HEK293 (cell line): Measurements from ENCODE around the gene MPV17L2.

Source experiments
- HOXC10 ChIP-seq: sonication (generic); formaldehyde crosslinking; IDR thresholded peaks from 2 replicates; pipeline ENCODE4 v1.8.1; 2023; ENCODE audit warnings: mild to moderate bottlenecking, missing genetic modification reagents
- KLF1 ChIP-seq: fragments of 450-650 bp; formaldehyde crosslinking; IDR thresholded peaks from 2 replicates; pipeline ENCODE4 v1.5.1; 2016; ENCODE audit warnings: missing biosample characterization, missing genetic modification characterization
- TCF7L2 ChIP-seq: IDR thresholded peaks from 2 replicates; pipeline ENCODE4 v1.6.1; 2011; ENCODE audit warnings: low read depth, mild to moderate bottlenecking, inconsistent platforms, low read length, moderate library complexity, borderline replicate concordance
- ZFP41 ChIP-seq: fragments of 450-650 bp; formaldehyde crosslinking; IDR thresholded peaks from 2 replicates; pipeline ENCODE4 v1.5.1; 2016; ENCODE audit warnings: missing biosample characterization, missing genetic modification characterization, borderline replicate concordance
- ZNF157 ChIP-seq: fragments of 450-650 bp; formaldehyde crosslinking; IDR thresholded peaks from 2 replicates; pipeline ENCODE4 v1.5.1; 2016; ENCODE audit warnings: missing biosample characterization, missing genetic modification characterization
- ZNF501 ChIP-seq: fragments of 450-650 bp; formaldehyde crosslinking; IDR thresholded peaks from 2 replicates; pipeline ENCODE4 v1.5.1; 2016; ENCODE audit warnings: missing biosample characterization, missing genetic modification characterization
- ZNF639 ChIP-seq: fragments of 450-650 bp; formaldehyde crosslinking; IDR thresholded peaks from 2 replicates; pipeline ENCODE4 v1.5.1; 2016; ENCODE audit warnings: missing biosample characterization, missing genetic modification characterization
- ZNF664 ChIP-seq: fragments of 450-650 bp; formaldehyde crosslinking; IDR thresholded peaks from 2 replicates; pipeline ENCODE4 v1.5.1; 2016; ENCODE audit warnings: missing biosample characterization, missing genetic modification characterization
- ZNF747 ChIP-seq: fragments of 450-650 bp; formaldehyde crosslinking; IDR thresholded peaks from 2 replicates; pipeline ENCODE4 v1.5.1; 2016; ENCODE audit warnings: missing biosample characterization, missing genetic modification characterization
- TF ChIP-seq, protein P1 (sequence below): fragments of 450-650 bp; formaldehyde crosslinking; IDR thresholded peaks from 2 replicates; pipeline ENCODE4 v1.5.1; 2016; ENCODE audit warnings: missing biosample characterization, missing genetic modification characterization

DNA sequence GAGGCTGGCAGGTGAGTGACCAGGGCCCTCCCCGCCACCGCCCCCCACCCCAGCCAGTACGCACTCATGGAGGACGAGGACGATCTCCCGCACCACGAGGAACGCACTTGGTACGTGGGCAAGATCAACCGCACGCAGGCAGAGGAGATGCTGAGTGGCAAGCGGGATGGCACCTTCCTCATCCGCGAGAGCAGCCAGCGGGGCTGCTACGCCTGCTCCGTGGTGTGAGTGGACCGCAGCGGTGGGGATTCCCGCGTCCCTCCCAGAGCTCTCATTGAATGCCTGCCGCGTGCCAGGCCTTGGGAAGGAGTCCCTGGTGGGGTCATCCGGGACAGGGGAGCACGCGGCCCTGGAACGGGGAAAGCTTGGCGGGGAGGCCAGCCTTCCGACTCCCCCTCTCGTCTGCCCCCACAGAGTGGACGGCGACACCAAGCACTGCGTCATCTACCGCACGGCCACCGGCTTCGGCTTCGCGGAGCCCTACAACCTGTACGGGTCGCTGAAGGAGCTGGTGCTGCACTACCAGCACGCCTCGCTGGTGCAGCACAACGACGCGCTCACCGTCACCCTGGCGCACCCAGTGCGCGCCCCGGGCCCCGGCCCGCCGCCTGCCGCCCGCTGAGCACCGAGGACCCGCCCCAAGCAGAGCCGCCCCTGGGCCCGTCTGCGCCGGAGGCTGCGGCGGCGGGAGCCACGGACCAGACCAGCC is 24.2 kb upstream of the MPV17L2 start:
- TF ChIP-seq, protein P1, sequence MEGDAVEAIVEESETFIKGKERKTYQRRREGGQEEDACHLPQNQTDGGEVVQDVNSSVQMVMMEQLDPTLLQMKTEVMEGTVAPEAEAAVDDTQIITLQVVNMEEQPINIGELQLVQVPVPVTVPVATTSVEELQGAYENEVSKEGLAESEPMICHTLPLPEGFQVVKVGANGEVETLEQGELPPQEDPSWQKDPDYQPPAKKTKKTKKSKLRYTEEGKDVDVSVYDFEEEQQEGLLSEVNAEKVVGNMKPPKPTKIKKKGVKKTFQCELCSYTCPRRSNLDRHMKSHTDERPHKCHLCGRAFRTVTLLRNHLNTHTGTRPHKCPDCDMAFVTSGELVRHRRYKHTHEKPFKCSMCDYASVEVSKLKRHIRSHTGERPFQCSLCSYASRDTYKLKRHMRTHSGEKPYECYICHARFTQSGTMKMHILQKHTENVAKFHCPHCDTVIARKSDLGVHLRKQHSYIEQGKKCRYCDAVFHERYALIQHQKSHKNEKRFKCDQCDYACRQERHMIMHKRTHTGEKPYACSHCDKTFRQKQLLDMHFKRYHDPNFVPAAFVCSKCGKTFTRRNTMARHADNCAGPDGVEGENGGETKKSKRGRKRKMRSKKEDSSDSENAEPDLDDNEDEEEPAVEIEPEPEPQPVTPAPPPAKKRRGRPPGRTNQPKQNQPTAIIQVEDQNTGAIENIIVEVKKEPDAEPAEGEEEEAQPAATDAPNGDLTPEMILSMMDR (tag by site-specific recombination), result no peak
- TF ChIP-seq ZNF501 (tag by site-specific recombination), result no peak
- no peak for TF ChIP-seq KLF1 (tag by site-specific recombination)
- no peak for TF ChIP-seq HOXC10 (CRISPR knock-in tag)
- no peak for TF ChIP-seq ZNF639 (tag by site-specific recombination)
- TF ChIP-seq TCF7L2, result no peak
- TF ChIP-seq ZNF157 (tag by site-specific recombination), result no peak
- no peak for TF ChIP-seq ZNF664 (tag by site-specific recombination)
- no peak for TF ChIP-seq ZFP41 (tag by site-specific recombination)
- TF ChIP-seq ZNF747 (tag by site-specific recombination), result no peak
